ENCODE measurements around the gene IGSF3.
A peak's percentile ranks its signal among the peaks of the same experiment; 100 is the strongest.

The IGSF3 gene

GRCh38 chr1:116680752-116681151, 13.2 kb upstream of the IGSF3 start:
- no peaks in the 10 kb centered on the region for H4K20me1 ChIP-seq (ENCODE audit: insufficient read depth, low read length)
- ATAC-seq (ENCODE audit: insufficient read depth, low read depth) = no peak
- no peak for TF ChIP-seq CTCF (IDR thresholded peaks at IDR 0.05; ENCODE audit: borderline replicate concordance, extremely low read depth, low read length, poor library complexity, severe bottlenecking)
- no peak for TF ChIP-seq EZH2 (IDR thresholded peaks at IDR 0.05; ENCODE audit: borderline replicate concordance, low read depth, low read length, severe bottlenecking)
- H3K4me3 ChIP-seq (ENCODE audit: low read depth in 1 of 2, low read length in 2 of 2) = no peak overlapping the region
- no peaks in the 10 kb centered on the region for H3K79me2 ChIP-seq (ENCODE audit: insufficient read depth, low read length)
- H3K9me3 ChIP-seq (ENCODE audit: insufficient read depth, low read length, severe bottlenecking) = no peaks in the 10 kb centered on the region
- H3K36me3 ChIP-seq (ENCODE audit: insufficient read depth, low read length) = no peaks in the 10 kb centered on the region
- H3K27me3 ChIP-seq (ENCODE audit: insufficient read depth, low read length, poor library complexity) = no peaks in the 10 kb centered on the region
- H3K4me2 ChIP-seq (ENCODE audit: insufficient read depth, low read length) = no peak overlapping the region
- H3K4me1 ChIP-seq (ENCODE audit: insufficient read depth, low read length) = no peaks in the 10 kb centered on the region
- H3K9ac ChIP-seq (ENCODE audit: low read depth, low read length) = no peak overlapping the region
- H2AFZ ChIP-seq (ENCODE audit: low read depth, low read length) = no peak overlapping the region
- no peak for DNase-seq
- no peak overlapping the region for H3K27ac ChIP-seq (ENCODE audit: low read length)

- Histone ChIP-seq H2AFZ (ENCODE audit: low read depth, low read length) (no peak overlapping the region), H3K79me2 (ENCODE audit: insufficient read depth, low read length) (no peaks in the 10 kb centered on the region), H3K4me1 (ENCODE audit: insufficient read depth, low read length) (no peaks in the 10 kb centered on the region), H4K20me1 (ENCODE audit: insufficient read depth, low read length) (no peaks in the 10 kb centered on the region), H3K9me3 (ENCODE audit: insufficient read depth, low read length, severe bottlenecking) (no peaks in the 10 kb centered on the region), H3K27me3 (ENCODE audit: insufficient read depth, low read length, poor library complexity) (no peaks in the 10 kb centered on the region), H3K36me3 (ENCODE audit: insufficient read depth, low read length) (no peaks in the 10 kb centered on the region), H3K9ac (ENCODE audit: low read depth, low read length) (no peak overlapping the region), H3K4me2 (ENCODE audit: insufficient read depth, low read length) (no peak overlapping the region), H3K27ac (ENCODE audit: low read length) (no peak overlapping the region), H3K4me3 (ENCODE audit: low read depth in 1 of 2, low read length in 2 of 2) (no peak overlapping the region)
- TF ChIP-seq EZH2 (IDR thresholded peaks at IDR 0.05; ENCODE audit: borderline replicate concordance, low read depth, low read length, severe bottlenecking) (no peak), CTCF (IDR thresholded peaks at IDR 0.05; ENCODE audit: borderline replicate concordance, extremely low read depth, low read length, poor library complexity, severe bottlenecking) (no peak)
- DNase-seq = no peak
- no peak for ATAC-seq (ENCODE audit: insufficient read depth, low read depth)
Measured at GRCh38 chr1:116679828-116680628, 12.5 kb upstream of the IGSF3 start.

GRCh38 chr1:116679091-116679827, 11.7 kb upstream of the IGSF3 start:
- Histone ChIP-seq H2AFZ (ENCODE audit: low read depth, low read length) (no peak overlapping the region; the same call in 1 of the 2 replicates), H4K20me1 (ENCODE audit: insufficient read depth, low read length) (no peaks in the 10 kb centered on the region), H3K36me3 (ENCODE audit: insufficient read depth, low read length) (no peaks in the 10 kb centered on the region), H3K27me3 (ENCODE audit: insufficient read depth, low read length, poor library complexity) (no peaks in the 10 kb centered on the region), H3K27ac (ENCODE audit: low read length) (no peak overlapping the region), H3K79me2 (ENCODE audit: insufficient read depth, low read length) (no peaks in the 10 kb centered on the region), H3K9ac (ENCODE audit: low read depth, low read length) (no peak overlapping the region), H3K9me3 (ENCODE audit: insufficient read depth, low read length, severe bottlenecking) (no peaks in the 10 kb centered on the region), H3K4me1 (ENCODE audit: insufficient read depth, low read length) (no peaks in the 10 kb centered on the region), H3K4me3 (ENCODE audit: low read depth in 1 of 2, low read length in 2 of 2) (no peak overlapping the region), H3K4me2 (ENCODE audit: insufficient read depth, low read length) (no peak overlapping the region)
- TF ChIP-seq CTCF (IDR thresholded peaks at IDR 0.05; ENCODE audit: borderline replicate concordance, extremely low read depth, low read length, poor library complexity, severe bottlenecking) (peak; percentile 37), EZH2 (IDR thresholded peaks at IDR 0.05; ENCODE audit: borderline replicate concordance, low read depth, low read length, severe bottlenecking) (no peak)
- DNase-seq (no peak), ATAC-seq (ENCODE audit: insufficient read depth, low read depth) (0 out of 3 replicates have a peak, but pooled peaks have one; percentile 45)
